HPDE6-E6E7 (cell line): ENCODE results near the gene ANKS6.

Source experiments
- DNase-seq: peaks from one replicate; pipeline ENCODE4 v3.0.0; 2011; ENCODE audit warnings: missing footprints; ENCODE audit errors: extremely low spot score

ANKS6 gene

DNA sequence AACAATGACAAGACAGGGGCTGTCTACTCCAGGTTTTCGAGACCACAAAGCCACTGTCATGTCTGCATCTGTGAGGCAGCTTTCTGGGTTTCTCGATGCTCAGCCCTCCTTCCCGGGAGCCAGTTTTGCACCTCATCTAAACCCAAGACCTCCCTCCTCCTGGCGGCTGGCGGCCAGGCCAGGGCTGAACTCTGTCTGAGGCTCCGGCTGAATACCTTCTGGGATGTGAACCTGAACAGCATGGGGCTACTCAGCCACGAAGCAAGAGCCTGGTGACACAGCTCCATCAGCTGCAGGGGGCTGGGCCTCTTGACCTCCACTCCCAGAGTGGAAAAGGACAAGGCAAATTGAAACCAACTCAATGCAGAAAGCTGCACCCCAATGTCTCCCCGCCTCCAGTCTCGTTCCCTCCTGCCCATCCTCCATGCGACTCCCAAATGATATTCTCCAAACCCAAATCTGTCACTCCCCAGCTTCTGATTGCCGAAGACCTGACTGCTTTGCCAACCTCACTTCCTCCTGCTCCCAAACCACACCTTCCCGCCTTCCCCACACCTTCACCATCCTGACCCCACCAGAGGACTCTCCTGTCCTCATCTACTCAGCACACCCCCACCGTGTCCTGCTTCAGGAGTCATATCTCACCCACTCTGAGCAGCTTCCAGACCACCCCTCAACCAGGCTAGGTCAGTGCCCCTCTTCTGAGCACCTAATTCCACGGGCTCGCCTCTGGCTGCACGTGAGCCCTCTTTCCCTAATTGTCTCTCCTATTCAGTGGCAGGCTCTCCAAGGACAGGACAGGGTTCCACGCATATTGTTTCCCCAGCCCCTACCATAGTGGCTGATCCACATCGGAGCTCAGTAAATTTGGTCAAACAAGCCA is 4.5 kb downstream of the ANKS6 start:
- DNase-seq, result no peak

DNA sequence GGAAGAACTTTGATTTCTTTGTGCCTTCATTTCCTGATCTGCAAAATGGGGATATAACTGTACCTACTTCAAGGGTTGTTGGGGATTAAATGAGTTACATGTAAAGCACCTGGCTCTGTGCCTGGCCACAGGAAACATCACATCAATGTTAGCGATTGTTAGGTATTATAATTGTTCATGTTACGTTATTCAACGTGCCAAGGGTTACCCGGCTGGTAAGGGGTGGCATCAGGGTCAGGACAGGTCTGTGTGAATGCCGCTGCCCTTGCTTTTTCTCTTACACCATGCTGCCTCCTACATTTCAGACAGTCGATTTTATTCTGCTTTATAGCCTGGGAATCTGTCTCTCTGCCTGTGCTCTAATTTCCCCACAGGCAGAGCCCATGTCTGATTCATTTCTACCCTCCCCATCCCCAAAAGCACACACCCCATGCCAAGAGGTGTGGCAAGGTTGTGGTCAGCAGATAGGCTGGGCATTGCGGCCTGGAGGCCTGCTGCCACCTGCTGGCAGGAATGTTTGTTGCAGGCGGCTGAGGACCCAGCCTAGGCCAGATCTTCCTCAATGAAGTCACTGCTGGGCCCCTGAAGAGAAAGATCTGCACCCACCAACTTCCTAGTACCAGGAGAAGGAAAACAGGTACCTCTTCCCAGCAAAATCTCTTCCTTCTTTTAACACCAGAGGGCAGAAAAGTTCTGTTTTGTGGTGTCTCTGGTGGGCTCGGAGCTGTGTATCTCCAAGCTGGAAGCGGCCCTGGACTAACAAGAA is 5.3 kb downstream of the ANKS6 start:
- DNase-seq, result peak; percentile 95

DNA sequence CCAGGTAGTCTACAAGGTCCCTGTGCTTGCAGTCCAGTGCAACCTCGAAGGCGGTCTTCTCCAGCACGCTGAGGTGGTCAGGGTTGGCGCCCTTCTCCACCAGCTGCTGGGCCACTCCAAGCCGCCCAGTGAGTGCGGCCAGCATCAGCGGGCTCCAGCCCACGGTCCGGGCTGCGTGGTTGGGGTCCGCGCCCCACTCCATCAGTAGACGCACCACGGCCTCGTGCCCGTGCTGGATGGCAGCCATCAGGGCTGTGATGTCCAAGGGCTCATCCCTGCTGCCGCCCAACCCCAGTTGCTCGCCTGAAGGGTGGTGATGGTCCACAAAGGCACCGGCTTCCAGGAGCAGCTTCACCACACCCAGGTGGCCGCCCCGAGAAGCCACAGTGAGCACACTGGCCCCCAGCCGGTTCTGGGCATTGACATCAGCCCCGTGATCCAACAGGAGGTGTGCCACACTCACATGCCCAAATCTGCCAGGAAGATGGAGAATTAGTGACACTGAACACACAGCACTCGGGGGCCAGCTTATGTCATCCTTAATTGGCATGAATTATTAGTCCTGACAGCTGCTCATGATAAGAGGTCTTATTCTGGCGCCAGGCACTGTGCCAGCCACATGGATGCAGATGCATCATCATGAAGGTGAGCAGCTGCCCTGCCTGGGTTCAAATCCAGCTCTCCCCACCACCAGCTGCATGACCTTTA is 6.1 kb downstream of the ANKS6 start:
- DNase-seq, result no peak

GRCh38 chr9:98789483-98790133 is 6.7 kb downstream of the ANKS6 start:
- no peak for DNase-seq

- DNase-seq, result no peak
Measured at GRCh38 chr9:98787766-98788335, 8.5 kb downstream of the ANKS6 start.

- DNase-seq, result no peak
Measured at GRCh38 chr9:98786750-98787510, 9.4 kb downstream of the ANKS6 start.

GRCh38 chr9:98784831-98785806 is 11.2 kb downstream of the ANKS6 start:
- no peak for DNase-seq

- no peak for DNase-seq
Measured at GRCh38 chr9:98783518-98784226, 12.7 kb downstream of the ANKS6 start.

DNA sequence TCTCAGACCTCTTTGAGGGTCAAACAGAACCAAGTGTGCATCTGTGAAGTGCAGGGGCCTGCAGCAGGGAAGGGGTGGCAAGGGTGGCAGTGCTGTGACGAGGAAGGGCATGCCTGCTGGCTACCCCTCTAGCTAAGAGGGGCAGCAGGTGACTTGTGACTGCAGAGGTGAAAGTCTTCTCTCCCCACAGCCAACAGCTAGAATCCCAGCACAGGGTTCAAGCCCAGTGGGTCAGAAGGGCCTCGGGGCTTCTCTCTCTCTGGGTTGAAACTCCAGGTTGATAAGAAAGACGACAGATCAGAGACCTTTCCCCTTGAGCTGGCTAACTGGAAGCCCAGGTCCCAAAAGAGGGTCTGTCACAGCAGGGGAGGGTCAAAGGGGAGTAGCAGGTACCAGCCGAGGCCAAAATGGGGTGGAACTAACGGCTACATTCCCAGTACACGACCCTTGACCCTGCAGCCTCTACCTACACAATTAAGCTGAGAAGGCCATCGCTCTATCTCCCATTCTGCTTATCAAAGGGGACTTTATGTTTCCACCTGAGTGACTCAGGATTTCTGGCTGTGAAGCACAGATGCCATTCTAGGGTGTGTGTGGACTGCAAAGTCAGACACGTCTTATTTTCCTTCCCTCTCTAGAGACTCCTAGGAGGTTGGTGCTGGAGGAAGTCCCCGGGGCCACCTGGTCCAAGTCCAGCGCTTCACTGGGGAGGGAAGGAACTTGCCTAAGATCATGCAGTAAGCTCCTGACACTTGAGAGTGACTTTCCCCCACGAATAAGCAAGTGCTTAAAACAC is 14.6 kb downstream of the ANKS6 start:
- DNase-seq, result peak; percentile 95

DNA sequence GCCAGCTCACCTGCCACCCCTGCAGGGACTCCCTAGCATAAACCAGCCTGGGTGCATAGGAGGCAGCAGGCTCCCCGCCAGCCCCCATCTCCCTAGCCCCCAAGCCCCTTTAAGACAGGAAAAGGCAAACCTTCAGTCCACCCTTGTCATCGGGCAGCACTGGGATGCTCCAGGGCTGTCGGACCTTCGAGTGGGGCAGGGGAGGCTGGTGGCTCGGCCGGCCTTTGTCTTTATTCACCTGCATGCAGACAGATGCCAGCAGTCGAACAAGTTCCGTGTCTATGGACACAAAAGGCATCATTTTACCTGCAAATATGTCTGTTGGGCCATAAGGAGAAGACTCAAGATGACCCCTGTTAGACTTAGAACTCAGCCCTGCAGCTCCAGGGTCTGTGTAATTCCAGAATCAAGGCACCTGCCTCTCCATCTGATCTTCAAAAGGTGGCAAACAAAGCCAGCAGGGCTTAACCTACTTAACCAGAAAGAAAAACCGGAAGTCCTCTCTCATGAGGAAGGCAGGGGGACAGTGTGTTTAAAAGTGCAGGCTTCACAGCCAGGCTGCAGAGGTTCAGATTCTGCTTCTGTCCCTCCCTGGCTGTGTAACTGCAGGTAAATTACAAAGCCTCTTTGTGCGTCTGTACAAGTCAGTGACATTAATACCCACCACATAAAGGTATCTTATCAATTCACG is 16.2 kb downstream of the ANKS6 start:
- DNase-seq, result no peak

- DNase-seq, result no peak
Measured at GRCh38 chr9:98778711-98779530, 17.4 kb downstream of the ANKS6 start.

DNA sequence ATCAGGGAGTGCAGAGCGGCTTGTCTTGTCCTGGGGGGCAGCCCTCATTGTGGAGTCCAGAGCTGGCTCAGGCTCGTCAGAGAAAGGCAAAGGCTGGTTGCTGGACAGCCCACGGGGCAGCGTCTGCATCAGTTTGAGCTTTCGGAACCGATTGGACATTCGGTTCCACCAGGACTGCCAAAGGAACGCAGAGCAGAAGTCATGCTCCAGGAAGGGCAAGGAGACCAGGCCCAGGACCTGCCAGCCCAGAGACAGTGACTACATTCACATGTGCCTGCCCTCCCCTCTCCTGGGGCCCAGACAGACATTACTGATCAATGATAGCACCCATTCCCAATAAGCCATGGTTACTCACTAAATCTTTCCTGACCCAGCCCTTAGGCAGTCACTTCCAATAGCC is 18.1 kb downstream of the ANKS6 start:
- DNase-seq, result no peak

DNA sequence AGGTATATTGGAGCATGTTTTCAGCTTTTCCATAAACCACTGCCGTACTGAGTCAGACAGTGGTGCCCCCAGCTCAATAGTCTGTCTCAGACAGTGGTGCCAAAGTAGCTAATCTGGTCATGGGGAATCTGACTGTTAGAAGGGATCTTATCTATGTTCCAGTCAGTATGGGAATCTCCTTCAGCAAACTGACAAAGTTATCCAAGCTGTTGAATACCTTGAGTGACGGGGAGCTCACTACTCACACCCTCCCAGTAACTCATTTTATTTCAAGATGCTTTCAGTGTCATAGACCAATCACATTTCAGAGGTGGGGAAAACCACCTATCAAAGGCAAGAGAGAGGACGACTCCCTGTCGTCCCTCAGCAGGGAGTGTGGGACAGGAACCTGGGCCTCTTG is 18.7 kb downstream of the ANKS6 start:
- DNase-seq, result no peak

DNA sequence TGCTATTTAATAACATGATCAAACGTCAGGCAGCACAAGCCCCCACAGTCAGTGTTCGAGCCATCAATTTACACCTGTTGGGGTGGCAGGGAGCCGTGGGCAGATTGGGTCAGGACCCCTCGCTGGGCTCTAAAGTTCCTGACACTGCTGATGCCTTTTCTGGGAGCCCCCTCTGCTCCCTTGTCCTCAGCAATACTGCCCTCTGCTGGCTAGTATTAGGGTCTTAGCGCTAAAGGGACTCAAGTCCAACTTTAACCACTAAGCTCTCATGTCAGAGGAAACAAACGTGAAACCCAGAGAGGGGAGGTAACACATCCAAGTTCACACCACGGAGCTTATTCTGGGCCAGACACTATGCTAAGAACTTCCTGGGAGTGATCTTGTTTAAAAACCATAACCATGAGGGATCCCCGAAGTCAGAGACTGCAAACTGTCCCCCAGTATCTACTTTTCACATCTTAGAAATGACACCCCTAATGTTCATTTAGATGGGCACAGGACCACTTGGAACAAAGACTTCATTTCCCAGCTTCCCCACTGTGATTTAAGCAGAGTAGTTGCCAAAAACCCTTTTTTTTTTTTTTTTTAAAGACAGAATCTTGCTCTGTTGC is 20.4 kb downstream of the ANKS6 start:
- no peak for DNase-seq

DNA sequence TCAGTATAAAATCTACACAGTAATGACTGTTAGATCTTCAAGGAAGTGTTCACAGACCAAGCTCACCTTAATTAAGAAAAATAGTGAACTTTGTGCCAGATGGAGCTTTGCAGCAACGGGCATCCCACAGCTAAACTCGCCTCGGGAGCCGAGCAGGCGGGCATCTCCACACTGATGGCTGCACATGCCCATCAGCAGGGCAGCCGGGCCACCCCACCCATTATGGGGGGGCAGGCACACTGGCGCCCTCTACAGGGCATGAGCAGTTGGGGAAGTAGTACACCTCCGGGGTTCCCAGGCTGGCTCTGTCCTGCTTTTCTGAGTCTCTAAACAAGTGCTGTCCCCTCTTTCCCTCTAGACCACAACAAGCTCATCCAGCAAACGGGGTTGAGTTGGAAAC is 21.6 kb downstream of the ANKS6 start:
- DNase-seq, result peak; percentile 43

DNA sequence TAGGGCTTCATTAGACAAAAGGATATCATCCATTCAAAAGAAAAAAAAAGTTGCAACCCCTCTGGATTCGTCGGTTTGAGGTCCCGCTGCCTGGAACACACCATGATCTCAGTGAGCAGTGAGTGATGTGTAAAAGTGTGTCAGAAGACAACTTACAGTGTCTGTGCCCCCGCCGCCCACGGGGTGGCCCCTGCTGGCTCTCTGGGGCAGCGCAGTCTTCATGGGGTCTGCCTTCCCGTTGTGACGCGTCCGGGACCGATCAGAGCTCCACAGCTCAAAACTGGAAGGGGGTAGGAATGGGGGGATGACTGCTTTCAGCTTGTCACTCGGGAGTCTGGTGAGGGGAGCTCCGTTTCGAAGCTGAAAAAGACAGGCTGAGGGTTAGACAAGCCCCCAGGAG is 22.6 kb downstream of the ANKS6 start:
- DNase-seq, result no peak
